NCI-H128 (cell line): ENCODE data around the gene ALK.

ENCODE experiments used
- DNase-seq: peaks from one replicate; lab custom pipeline; 2025; ENCODE audit not compliant: unreplicated experiment; lab: John Stamatoyannopoulos, UW

Gene ALK

GRCh38 chr2:29377788-29378187, 543.6 kb downstream of the ALK start:
- no peak for DNase-seq

- DNase-seq: no peak
Observed at GRCh38 chr2:29376541-29376940, 544.8 kb downstream of the ALK start.

- DNase-seq: no peak
Observed at GRCh38 chr2:29375843-29376242, 545.5 kb downstream of the ALK start.

GRCh38 chr2:29374823-29375222, 546.6 kb downstream of the ALK start:
- no peak for DNase-seq

- no peak for DNase-seq
Observed at GRCh38 chr2:29373870-29374269, 547.5 kb downstream of the ALK start.

- no peak for DNase-seq
Observed at GRCh38 chr2:29372185-29372584, 549.2 kb downstream of the ALK start.

DNA sequence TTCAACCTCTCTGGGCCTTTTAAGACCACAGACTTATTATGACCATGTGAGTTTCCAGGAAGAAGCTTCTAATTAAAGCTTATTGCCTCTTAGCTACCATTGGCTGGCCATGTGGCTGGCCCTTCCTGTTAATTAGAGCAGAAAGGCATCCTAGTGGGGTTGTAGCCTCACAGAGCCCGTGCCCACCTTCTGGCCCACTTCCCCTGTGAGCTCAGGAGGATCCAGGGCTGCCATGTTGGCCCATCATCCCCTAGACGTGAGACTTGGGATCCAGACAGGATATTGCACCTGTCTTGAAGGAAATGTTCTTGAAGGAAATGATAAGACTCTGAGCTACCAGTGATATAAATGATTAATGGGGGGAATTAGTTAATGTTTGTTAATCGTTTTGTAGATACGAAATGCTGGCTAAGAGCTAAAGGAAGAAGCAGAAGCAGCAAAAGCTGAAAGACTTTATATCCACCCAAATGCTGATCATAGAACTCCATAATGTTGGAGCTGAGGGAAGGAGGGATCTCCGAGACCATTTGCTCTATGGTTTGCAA, 550.7 kb downstream of the ALK start:
- no peak for DNase-seq

DNA sequence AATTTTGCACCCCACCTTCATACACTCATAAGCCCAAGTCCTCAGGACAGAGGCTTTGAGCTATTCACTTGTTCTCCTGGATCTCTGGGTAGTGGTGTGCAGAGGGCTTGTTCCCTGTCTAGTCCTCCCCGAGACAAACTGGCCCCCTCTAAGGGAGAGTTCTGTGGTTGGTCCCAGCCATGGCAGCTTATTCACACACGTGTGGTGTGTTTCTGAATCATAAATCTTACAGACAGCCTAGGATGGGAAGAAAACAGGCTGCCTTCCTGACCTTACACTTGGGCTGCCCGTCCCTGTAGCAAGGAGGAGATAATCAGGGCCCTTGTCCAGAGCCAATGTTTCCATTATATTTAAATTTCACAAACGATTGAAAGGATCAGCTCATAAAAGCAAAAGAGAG, 551.2 kb downstream of the ALK start:
- no peak for DNase-seq

DNA sequence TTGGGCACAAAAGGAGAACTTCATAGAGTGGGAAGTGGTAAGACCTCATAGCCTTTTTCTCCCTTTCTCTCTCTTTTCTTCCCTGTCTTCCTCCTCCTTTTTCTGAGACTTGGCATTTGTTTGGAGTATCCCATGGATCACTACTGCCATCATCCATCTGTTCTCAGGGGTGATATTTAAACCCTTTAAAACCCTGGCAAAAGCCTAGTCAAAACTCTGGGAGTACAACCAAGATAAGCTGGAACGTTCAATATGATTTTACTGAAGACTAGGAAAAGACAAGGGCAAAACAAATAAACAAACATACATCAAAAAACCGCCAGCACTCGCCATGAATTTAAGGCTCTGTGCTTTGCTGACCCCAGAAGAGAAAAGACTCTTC, 552.7 kb downstream of the ALK start:
- DNase-seq: no peak

- no peak for DNase-seq
Observed at GRCh38 chr2:29367986-29368658, 553.3 kb downstream of the ALK start.

DNA sequence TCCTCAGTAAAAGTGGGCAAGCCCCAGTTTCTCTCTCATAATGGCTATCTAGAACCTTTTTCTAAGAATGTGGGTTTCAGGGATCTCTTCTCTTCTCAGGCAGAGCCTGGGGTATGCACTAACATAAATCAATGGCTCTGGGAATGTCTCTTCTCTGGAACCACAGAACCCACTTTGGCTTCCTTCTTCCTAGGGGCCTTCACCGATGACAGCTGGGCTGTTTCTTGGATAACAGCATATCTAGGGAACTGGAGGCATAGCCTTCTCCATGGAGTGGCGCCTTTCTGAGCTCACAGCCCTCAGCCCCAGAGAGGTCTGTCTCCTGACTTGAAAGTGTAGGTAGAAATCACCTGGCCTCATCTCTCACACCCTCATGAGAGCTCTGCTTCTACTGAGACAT, 558.3 kb downstream of the ALK start:
- no peak for DNase-seq

DNA sequence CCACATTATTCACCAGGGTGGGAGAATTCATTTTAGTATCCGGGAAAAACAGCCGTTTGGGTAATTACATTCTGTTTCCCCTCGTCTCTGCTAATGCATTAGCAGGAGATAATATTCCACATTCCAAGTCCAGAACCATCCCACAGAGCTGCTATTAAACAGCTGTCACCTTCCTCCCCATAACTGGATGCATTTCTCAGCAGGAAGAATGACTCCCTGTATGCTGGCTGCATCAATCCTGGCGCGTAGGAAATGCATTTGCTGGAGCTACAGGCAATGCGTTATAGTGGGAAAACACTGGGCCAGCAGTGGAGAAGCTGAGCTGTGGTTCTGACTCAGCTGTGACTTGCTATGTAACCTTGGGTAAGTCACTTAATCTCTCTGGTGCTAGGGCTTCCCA, 560.2 kb downstream of the ALK start:
- no peak for DNase-seq

DNA sequence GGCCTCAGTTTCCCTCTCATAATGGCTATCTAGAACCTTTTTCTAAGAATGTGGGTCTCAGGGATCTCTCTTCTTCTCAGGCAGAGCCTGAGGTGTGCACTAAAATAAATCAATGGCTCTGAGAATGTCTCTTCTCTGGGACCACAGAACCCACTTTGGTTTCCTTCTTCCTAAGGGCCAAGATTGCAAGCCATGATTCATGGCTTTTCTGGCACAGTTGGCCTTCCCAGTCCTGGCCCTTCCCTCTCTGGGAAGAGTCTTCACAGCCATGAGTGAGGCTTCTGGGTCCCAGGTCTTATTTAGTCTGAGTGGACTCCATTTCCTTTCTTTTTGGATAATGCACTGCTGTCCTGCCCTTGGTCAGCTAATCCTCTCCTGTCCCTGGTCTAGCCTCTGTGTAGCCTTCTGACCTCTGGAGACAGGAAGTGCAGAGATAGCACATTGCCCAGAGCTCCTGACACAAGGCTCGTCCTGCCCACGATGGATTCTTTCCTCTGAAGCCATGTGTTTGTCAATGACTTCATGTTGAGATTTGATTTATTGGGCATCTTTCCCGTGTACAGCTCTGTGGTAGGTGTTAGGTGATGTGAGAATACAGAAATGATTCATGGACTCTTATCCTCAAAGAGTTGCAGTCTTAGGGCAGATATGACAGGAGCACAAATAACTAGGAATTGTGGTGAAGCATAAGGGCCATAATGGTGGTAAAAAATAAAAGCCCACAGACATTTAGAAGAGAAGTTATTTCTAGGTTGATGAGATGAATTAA, 561.2 kb downstream of the ALK start:
- no peak for DNase-seq

DNA sequence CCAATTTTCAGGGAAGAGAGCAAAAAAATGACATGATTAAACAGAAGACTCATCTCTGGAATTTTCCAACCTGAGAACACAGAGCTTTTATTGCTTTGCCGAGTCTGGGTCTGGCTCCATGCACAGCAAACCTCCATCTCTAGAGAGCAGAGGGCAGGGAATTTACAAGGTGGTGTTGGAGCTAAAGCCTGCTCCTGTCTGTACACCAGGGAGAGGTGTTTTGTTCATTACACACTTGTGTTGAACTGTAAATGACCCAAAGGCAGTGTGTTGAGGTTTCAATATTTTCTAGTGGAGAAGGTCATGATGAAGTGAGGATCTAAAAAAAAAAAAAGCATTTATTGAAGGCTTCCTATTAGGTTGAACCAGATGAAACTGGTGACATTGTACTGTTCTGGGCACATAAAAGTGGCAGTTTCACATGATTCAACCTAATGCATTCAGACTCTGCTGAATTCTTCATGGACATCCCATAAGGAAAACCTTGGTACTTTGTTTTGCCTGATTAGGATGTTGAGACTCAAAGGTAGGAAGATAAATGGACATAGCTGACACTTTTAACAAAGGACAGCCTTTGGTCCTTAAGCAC, 567.9 kb downstream of the ALK start:
- DNase-seq: no peak

- DNase-seq: no peak
Observed at GRCh38 chr2:29351916-29352591, 569.3 kb downstream of the ALK start.

DNA sequence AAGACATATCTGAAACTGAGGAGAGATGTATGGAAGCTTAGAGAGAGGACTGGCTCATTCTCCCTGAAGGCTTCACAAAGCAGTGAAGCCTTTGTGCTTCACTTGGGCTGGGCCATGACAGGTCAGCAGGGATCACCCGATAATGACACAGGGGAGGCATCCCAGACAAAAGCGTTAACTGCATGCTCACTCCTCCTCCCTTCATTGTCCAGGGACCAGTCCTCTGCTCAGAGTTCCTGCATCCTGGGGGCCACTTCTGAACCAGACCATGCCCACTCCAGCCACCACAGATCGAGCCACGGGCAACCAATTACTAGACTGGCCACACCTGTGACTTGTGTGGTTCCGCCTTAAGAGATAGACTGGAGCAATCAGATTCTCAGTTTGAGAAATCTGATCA, 570.1 kb downstream of the ALK start:
- DNase-seq: no peak

DNA sequence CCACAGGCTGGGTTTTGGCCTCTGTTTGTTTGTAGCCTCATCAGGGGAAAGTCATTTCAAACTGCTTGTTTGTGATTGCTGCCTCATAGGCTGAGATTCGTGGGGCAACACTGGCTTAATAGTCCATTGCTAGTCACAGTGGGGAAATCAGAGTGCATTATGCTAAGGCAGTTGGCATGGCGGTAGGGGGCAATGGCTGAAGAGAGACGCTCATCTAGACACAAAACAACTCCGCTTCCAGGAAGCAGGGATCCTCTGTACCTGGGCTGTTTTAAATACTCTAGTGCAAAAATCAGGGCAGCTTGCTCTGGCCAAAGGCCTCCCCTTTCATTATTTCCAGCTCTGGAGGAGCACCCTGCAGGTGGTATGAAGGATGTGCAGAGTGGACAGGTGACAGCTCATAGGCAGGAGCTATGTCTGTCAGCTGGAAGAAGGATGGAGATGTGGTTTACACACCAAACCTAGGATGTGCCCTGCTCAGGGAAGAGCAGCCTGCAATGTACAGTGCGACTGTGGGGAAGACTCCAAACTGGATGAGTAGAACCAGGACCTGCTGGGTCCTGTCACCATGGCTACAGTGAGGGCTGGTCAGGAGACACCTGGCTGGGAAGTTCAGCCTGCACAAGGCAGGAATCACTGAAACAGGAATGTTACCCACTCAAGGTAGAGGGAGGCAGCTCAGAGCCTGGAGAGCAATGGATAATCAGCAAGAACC, 571.9 kb downstream of the ALK start:
- no peak for DNase-seq

- no peak for DNase-seq
Observed at GRCh38 chr2:29347774-29348461, 573.5 kb downstream of the ALK start.

DNA sequence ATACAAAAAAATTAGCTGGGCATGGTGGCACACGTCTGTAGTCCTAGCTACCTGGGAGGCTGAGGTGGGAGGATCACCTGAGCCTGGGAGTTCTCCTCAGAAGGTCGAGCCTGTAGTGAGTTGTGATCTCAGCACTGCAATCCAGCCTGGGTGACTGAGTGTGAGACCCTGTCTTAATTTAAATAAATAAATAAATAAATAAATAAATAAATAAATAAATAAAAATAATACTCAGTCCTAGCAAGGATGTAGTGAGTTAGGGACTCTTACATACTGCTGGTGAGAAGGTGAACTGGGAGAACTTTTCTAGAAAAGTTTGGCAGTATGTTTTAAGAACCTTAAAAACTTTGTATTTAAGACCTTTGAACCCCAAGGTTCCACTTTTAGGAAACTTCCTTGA, 576.1 kb downstream of the ALK start:
- DNase-seq: no peak

DNA sequence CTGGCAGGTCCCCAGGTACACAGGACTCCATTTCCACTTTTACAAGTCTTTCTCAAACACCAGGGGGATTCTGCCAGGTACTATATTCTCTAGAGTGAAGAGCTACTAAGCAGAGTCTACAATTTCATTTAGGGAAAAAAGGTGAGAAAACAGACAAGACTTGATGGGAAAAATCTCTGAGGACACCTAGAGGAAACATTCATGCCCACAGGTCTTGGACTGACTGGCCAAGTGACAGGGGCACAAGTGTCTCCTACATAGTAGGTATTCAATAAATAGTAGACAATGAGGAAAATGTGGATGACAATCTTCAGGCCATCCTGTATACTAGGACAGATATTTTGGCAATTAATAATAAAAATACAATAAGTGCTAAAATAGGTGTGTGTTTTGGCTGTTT, 577.6 kb downstream of the ALK start:
- no peak for DNase-seq
